SJSA1 (cell line): Measurements from ENCODE around the gene CWC22. TPM values are rescaled to one million over a fixed set of nuclear protein-coding genes. Genes with fewer than 3 reads are reported as not detected.

Experiments used
- total RNA-seq: library from RNA; depleted of rRNA; stranded (reverse); fragments of >200 nt; shearing (Covaris generic); gene quantifications from 2 replicates; pipeline ENCODE4 v1.2.3, GENCODE V29; 2014; rRNA removed

The CWC22 gene
- total RNA-seq, 1 experiment from 2014 or later: 21.9 TPM

Other genes with a start within 250 kb of the CWC22 start
- gene ZNF385B, start 145.7 kb downstream of the CWC22 start, total RNA-seq: not detected in 2 replicates